Osteocyte (in vitro differentiated cells): Measurements from ENCODE around the gene CCDC92B. TPM values are rescaled to one million over a fixed set of nuclear protein-coding genes. Genes with fewer than 3 reads are reported as not detected.
A peak's percentile ranks its signal among the peaks of the same experiment; 100 is the strongest.

Experiments used
- DNase-seq: peaks from one replicate; pipeline ENCODE4 v3.0.0; 2021; ENCODE audit warnings: mixed read lengths; ENCODE audit not compliant: unreplicated experiment; ENCODE audit errors: extremely low spot score
- H3K27ac Mint-ChIP-seq: one replicate; pipeline ENCODE4 v1.8.0; 2021; ENCODE audit warnings: mild to moderate bottlenecking, mixed read lengths; ENCODE audit not compliant: unreplicated experiment
- H3K27me3 Mint-ChIP-seq: one replicate; pipeline ENCODE4 v1.8.0; 2021; ENCODE audit warnings: mixed read lengths; ENCODE audit not compliant: unreplicated experiment
- H3K36me3 Mint-ChIP-seq: one replicate; pipeline ENCODE4 v1.8.0; 2021; ENCODE audit warnings: mixed read lengths; ENCODE audit not compliant: unreplicated experiment
- H3K4me1 Mint-ChIP-seq: one replicate; pipeline ENCODE4 v1.8.0; 2021; ENCODE audit warnings: mixed read lengths; ENCODE audit not compliant: unreplicated experiment
- H3K4me3 Mint-ChIP-seq: one replicate; pipeline ENCODE4 v1.8.0; 2021; ENCODE audit warnings: mild to moderate bottlenecking, moderate library complexity, mixed read lengths; ENCODE audit not compliant: unreplicated experiment
- H3K9me3 Mint-ChIP-seq: one replicate; pipeline ENCODE4 v1.8.0; 2021; ENCODE audit warnings: mixed read lengths; ENCODE audit not compliant: unreplicated experiment
- long read RNA-seq: library from polyadenylated mRNA; unstranded; transcript quantifications from one replicate; pipeline ENCODE4 v2.0.0, GENCODE V29; 2021
- total RNA-seq: library from RNA; stranded (reverse); gene quantifications from 2 replicates; pipeline ENCODE4 v1.2.1, GENCODE V29; 2021
- TF ChIP-seq, protein P1 (sequence below): fragments of 200-600 bp; sonication (generic); IDR thresholded peaks from 2 replicates; pipeline ENCODE4 v1.5.0; 2021; ENCODE audit warnings: antibody characterized with exemption, mild to moderate bottlenecking, moderate library complexity

The CCDC92B gene
- not detected in 2 replicates for total RNA-seq
- long read RNA-seq = 0 reads

DNA sequence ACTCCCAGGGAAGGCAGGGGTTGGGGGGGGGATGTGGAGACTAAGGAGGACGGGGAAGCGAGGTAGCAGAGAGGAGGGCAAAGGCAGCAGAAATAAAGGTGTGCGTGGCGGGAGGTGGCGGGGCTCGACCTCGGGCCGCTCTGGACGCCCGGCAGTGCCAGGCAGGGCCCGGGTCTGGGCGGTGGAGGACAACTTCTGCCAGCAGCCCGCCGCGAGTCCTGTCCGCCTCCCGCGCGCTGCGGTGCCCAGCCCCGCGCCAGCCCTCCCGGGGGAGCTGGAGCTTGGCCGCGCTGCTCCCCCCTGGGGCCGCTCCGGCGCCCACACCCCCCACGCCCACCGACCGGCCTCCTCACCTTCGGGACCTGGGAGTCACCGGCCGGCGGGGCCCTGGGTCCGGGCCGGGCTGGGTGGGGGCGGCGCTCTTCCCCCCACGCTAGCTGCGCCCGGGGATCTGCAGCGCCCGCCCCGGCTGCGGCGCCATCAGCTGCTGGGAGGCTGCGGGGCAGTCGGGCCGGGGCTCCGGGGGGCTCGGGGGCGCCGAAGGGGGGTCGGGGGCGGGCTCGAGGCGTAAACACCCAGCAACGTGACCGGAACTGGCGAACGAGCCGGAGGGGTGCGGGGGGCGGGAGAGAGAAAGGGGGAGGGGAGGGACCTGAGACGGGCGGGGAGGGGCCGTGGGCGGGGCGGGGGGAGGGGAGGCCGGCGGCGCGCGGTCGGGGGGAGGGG, at the start of gene CCDC92B:
Gene CCDC92B, minus strand, starts transcription at position 595 of the 726 bp plus-strand sequence. CDS start 14,507 bp downstream, outside the sequence.
- DNase-seq = no peak
- peak within 1 kb of the TSS; percentile 35 for H3K4me3 Mint-ChIP-seq
- no peak within 1 kb of the TSS for H3K27ac Mint-ChIP-seq
- H3K27me3 Mint-ChIP-seq = peaks cover 51% of the 10 kb centered on the region
- H3K36me3 Mint-ChIP-seq = no peaks in the 10 kb centered on the region
- TF ChIP-seq, protein P1, sequence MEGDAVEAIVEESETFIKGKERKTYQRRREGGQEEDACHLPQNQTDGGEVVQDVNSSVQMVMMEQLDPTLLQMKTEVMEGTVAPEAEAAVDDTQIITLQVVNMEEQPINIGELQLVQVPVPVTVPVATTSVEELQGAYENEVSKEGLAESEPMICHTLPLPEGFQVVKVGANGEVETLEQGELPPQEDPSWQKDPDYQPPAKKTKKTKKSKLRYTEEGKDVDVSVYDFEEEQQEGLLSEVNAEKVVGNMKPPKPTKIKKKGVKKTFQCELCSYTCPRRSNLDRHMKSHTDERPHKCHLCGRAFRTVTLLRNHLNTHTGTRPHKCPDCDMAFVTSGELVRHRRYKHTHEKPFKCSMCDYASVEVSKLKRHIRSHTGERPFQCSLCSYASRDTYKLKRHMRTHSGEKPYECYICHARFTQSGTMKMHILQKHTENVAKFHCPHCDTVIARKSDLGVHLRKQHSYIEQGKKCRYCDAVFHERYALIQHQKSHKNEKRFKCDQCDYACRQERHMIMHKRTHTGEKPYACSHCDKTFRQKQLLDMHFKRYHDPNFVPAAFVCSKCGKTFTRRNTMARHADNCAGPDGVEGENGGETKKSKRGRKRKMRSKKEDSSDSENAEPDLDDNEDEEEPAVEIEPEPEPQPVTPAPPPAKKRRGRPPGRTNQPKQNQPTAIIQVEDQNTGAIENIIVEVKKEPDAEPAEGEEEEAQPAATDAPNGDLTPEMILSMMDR = no peak
- no peaks in the 10 kb centered on the region for H3K4me1 Mint-ChIP-seq
- H3K9me3 Mint-ChIP-seq = no peaks in the 10 kb centered on the region

DNA sequence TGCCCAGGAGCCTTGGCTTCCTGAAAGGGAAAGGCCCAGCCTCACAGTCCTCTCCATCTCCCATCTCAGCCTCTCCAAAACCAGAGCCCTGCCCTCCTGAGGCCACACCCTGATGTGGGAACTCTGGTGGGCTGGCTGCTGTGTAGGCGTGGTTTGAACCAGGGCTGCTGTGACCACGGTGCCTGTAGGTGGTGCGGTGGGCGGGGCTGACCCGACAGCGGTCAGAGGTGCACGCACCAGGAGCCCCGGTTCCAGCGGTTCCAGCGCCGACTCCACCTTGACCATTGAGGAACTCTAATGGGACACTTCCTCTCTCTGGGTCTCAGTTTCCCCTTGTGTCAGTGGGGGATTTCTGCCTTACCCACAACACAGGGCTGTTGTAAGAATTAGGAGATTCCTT, 49.2 kb upstream of the CCDC92B start:
- Mint-ChIP-seq H3K4me3 (no peak overlapping the region), H3K27me3 (peaks cover 40% of the 10 kb centered on the region), H3K27ac (no peak overlapping the region), H3K4me1 (no peaks in the 10 kb centered on the region), H3K36me3 (peaks cover 2% of the 10 kb centered on the region), H3K9me3 (no peaks in the 10 kb centered on the region)
- no peak for DNase-seq
- TF ChIP-seq, protein P1 = no peak

DNA sequence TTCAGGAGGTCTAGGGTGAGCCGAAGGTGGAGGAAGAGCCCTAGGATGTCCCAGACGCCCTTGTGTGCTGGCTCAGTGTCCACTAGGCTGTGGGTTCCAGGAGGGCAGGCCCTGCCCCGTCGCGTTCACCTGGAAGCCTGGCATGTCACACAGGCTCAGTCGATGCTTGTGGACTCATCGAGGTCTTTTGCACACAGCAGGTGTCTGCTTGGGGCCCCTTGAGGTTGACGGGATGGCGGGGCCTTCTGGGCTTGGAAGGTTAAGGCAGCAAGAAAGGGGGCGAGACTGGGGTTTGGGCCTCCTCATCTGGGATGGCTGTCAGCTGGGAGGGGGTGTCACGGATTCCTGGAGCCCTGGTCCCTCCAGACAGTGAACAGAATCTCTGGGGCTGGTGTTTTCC, 48.7 kb upstream of the CCDC92B start:
- DNase-seq = no peak
- Mint-ChIP-seq H3K4me1 (no peaks in the 10 kb centered on the region), H3K27ac (no peak overlapping the region), H3K9me3 (no peaks in the 10 kb centered on the region), H3K27me3 (peaks cover 36% of the 10 kb centered on the region), H3K4me3 (no peak overlapping the region), H3K36me3 (peaks cover 2% of the 10 kb centered on the region)
- TF ChIP-seq, protein P1 = no peak

DNA sequence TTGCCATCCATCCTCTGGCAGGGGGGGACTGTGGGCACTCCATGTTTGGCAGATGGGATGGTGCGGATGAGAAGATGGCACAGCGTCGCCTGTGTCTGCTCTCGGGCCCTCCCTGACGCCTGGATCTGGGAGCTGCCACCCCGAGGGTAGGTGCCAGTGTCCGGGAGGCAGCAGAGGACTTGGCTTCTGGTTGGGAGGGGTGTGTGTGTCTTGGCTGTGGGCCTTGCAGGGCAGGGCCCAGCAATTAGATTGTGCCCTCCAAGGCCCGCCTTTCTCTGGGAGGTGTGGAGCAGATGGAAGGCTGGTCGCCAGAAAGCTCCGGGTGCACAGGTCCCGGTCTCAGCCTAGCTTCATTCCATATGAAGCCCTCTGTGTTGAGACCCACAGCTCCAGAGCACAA, 48.2 kb upstream of the CCDC92B start:
- Mint-ChIP-seq H3K27ac (no peak overlapping the region), H3K4me1 (no peaks in the 10 kb centered on the region), H3K27me3 (peaks cover 30% of the 10 kb centered on the region), H3K4me3 (no peak overlapping the region), H3K36me3 (no peaks in the 10 kb centered on the region), H3K9me3 (no peaks in the 10 kb centered on the region)
- DNase-seq = no peak
- TF ChIP-seq, protein P1 = no peak

DNA sequence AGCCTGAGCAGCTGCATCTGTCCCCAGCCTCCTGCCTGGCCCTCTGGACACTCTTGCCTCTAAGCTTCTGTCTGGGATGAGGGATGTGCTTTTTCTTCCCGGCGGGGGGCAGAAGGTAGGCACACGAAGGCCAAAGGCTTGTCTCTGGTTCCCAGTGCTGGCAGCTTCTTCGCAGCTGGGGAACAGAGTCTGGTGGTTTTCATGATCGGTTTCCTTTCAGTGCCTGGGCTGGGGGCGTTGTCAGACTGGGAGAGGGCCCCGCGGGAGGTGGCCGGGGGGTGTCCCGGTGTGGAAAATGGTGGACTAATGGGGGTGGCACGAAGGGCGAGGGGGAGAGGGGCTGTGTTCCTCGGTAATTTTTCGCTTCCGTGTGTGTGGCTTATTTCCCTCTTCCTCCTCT, 47.8 kb upstream of the CCDC92B start:
- TF ChIP-seq, protein P1 = no peak
- no peaks in the 10 kb centered on the region for H3K9me3 Mint-ChIP-seq
- no peak overlapping the region for H3K27ac Mint-ChIP-seq
- peaks cover 27% of the 10 kb centered on the region for H3K27me3 Mint-ChIP-seq
- no peak overlapping the region for H3K4me3 Mint-ChIP-seq
- DNase-seq = no peak
- H3K4me1 Mint-ChIP-seq = no peaks in the 10 kb centered on the region
- no peaks in the 10 kb centered on the region for H3K36me3 Mint-ChIP-seq
